Measurements from ENCODE around the gene IL1RAP.

- peak; percentile 8 for TF ChIP-seq CTCF (IDR thresholded peaks at IDR 0.05; ENCODE audit: low read depth, low read length)
- TF ChIP-seq MAX (IDR thresholded peaks at IDR 0.05; ENCODE audit: low read depth, low read length), result peak; percentile 78
These were observed at the start of gene IL1RAP for GRCh38 chr3:190513409-190514370.
